Naive thymus-derived CD8-positive, alpha-beta T cell (primary cell): ENCODE measurements around the gene C6. TPM values are rescaled to one million over a fixed set of nuclear protein-coding genes. Genes with fewer than 3 reads are reported as not detected.
"Not testable (repeated sequence)": the region's sequence is repeated elsewhere in the genome, so short reads cannot be mapped to it uniquely, and the experiment has no call there.

Source experiments
- ATAC-seq, 2 donors: fragments of 150-1000 bp; cut with Tn5 transposase in 1 of 2; sonication (Bioruptor Pico), chemical (Tn5 transposase) in 1 of 2; 1 replicate in 1 of 2; 2 replicates in 1 of 2; pipeline ENCODE4 v1.10.0; 2021; ENCODE audit warnings: mild to moderate bottlenecking in 2 of 2, moderate library complexity in 2 of 2
- POLR2A ChIA-PET: fragments of 350-600 bp; sonication (Branson Sonifier 250); formaldehyde crosslinking; loops from one replicate; lab custom pipeline; 2021; ENCODE audit warnings: antibody characterized with exemption; lab: Charles Lee
- DNase-seq, 10 donors: peaks; one replicate each; pipeline versions ENCODE4 v3.0.0 to v3.0.0-alpha.2; 2020 to 2022
- H3K27ac Mint-ChIP-seq, 10 donors: one replicate each; pipeline ENCODE4 v1.8.0; 2020 to 2022; ENCODE audit warnings: mild to moderate bottlenecking in 10 of 10, mixed read lengths in 10 of 10, moderate library complexity in 4 of 10, inconsistent platforms in 1 of 10
- H3K27me3 Mint-ChIP-seq, 5 donors: one replicate each; pipeline ENCODE4 v1.8.0; 2021 to 2022; ENCODE audit warnings: mixed read lengths in 5 of 5
- H3K36me3 Mint-ChIP-seq, 3 donors: one replicate each; pipeline ENCODE4 v1.8.0; 2020 to 2022; ENCODE audit warnings: mixed read lengths in 3 of 3, mild to moderate bottlenecking in 2 of 3, inconsistent platforms in 1 of 3
- H3K4me1 Mint-ChIP-seq, 4 donors: one replicate each; pipeline ENCODE4 v1.8.0; 2021 to 2022; ENCODE audit warnings: mixed read lengths in 4 of 4
- H3K4me3 Mint-ChIP-seq, 10 donors: one replicate each; pipeline ENCODE4 v1.8.0; 2020 to 2022; ENCODE audit warnings: mild to moderate bottlenecking in 10 of 10, mixed read lengths in 10 of 10, moderate library complexity in 6 of 10, inconsistent platforms in 1 of 10
- H3K9me3 Mint-ChIP-seq, 9 donors: one replicate each; pipeline ENCODE4 v1.8.0; 2020 to 2022; ENCODE audit warnings: mixed read lengths in 9 of 9, mild to moderate bottlenecking in 3 of 9, inconsistent platforms in 1 of 9, moderate library complexity in 1 of 9
- polyA plus RNA-seq, 3 donors: library from polyadenylated mRNA; unstranded; fragments of 300-500 nt; fragmentation: Illumina TruSeq; gene quantifications; one replicate each; pipeline ENCODE4 v1.2.3, GENCODE V29; 2021
- total RNA-seq, 8 experiments: library from RNA in 2 of 8; stranded (reverse) in 2 of 8; gene quantifications; one replicate each; pipeline ENCODE4 v1.2.3 and lab custom pipeline; 2021 to 2026

The C6 gene
- total RNA-seq (not detected), polyA plus RNA-seq (not detected), total RNA-seq (lab: John Stamatoyannopoulos, UW) (0 to 0.08 (median 0) reads per million in 6 experiments)

GRCh38 chr5:41213340-41213739, at the start of gene C6:
TSS of gene C6 (minus strand) at chr5:41213532. CDS start at chr5:41203230, 10,302 bp downstream.
- Mint-ChIP-seq H3K36me3 (no peaks in the 10 kb centered on the region), H3K27ac (no peak within 1 kb of the TSS), H3K27me3 (peaks cover 0 to 3% (median 0%) of the 10 kb centered on the region in 5 donors), H3K4me1 (no peaks in the 10 kb centered on the region), H3K4me3 (no peak within 1 kb of the TSS), H3K9me3 (peaks cover 0 to 16% (median 3%) of the 10 kb centered on the region in 9 donors)
- DNase-seq, result no peak
- POLR2A ChIA-PET, result no interaction called here
- ATAC-seq, result no peak

- no peak for ATAC-seq
- POLR2A ChIA-PET, result no interaction called here
- Mint-ChIP-seq H3K36me3 (peaks cover 0 to 4% (median 0%) of the 10 kb centered on the region in 3 donors), H3K9me3 (peaks cover 0 to 7% (median 4%) of the 10 kb centered on the region in 9 donors), H3K4me1 (no peaks in the 10 kb centered on the region), H3K27ac (no peak overlapping the region), H3K27me3 (peaks cover 0 to 2% (median 0%) of the 10 kb centered on the region in 5 donors), H3K4me3 (no peak overlapping the region)
- no peak for DNase-seq
These were observed 43.1 kb upstream of the C6 start for GRCh38 chr5:41256400-41256799.

GRCh38 chr5:41253109-41253508, 39.8 kb upstream of the C6 start:
- Mint-ChIP-seq H3K27me3 (no peaks in the 10 kb centered on the region), H3K9me3 (peaks cover 0 to 8% (median 4%) of the 10 kb centered on the region in 9 donors), H3K4me3 (no peak overlapping the region)

GRCh38 chr5:41252036-41252435, 38.7 kb upstream of the C6 start:
- Mint-ChIP-seq H3K4me3 (no peak overlapping the region), H3K27me3 (no peaks in the 10 kb centered on the region), H3K4me1 (no peaks in the 10 kb centered on the region), H3K9me3 (peaks cover 0 to 9% (median under 1%) of the 10 kb centered on the region in 9 donors), H3K36me3 (peaks cover 0 to 4% (median 0%) of the 10 kb centered on the region in 3 donors), H3K27ac (no peak overlapping the region)
- DNase-seq, result no peak
- POLR2A ChIA-PET, result no interaction called here
- ATAC-seq, result no peak

More at GRCh38 chr5:41253109-41253508, 39.8 kb upstream of the C6 start:
- Mint-ChIP-seq H3K4me1 (no peaks in the 10 kb centered on the region), H3K27ac (no peak overlapping the region), H3K36me3 (peaks cover 0 to 4% (median 0%) of the 10 kb centered on the region in 3 donors)
- POLR2A ChIA-PET, result no interaction called here
- no peak for DNase-seq
- no peak for ATAC-seq

GRCh38 chr5:41250351-41250987, 37.1 kb upstream of the C6 start:
- H3K4me1 Mint-ChIP-seq, result no peaks in the 10 kb centered on the region
- DNase-seq (no peak), ATAC-seq (no peak)
- H3K36me3 Mint-ChIP-seq, result peaks cover 0 to 1% (median 0%) of the 10 kb centered on the region in 3 donors
- POLR2A ChIA-PET, result no interaction called here
- H3K27ac Mint-ChIP-seq, result no peak overlapping the region
- H3K9me3 Mint-ChIP-seq, result peaks cover 0 to 5% (median under 1%) of the 10 kb centered on the region in 9 donors
- H3K4me3 Mint-ChIP-seq, result no peak overlapping the region
- H3K27me3 Mint-ChIP-seq, result no peaks in the 10 kb centered on the region

GRCh38 chr5:41247135-41247534, 33.8 kb upstream of the C6 start:
- Mint-ChIP-seq H3K9me3 (peaks cover 0 to 5% (median 3%) of the 10 kb centered on the region in 9 donors), H3K4me3 (no peak overlapping the region), H3K36me3 (no peaks in the 10 kb centered on the region), H3K27ac (no peak overlapping the region), H3K27me3 (no peaks in the 10 kb centered on the region), H3K4me1 (no peaks in the 10 kb centered on the region)
- no peak for ATAC-seq
- no peak for DNase-seq
- POLR2A ChIA-PET, result no interaction called here

GRCh38 chr5:41246376-41246775, 33.0 kb upstream of the C6 start:
- no peaks in the 10 kb centered on the region for H3K27me3 Mint-ChIP-seq
- no peaks in the 10 kb centered on the region for H3K36me3 Mint-ChIP-seq
- ATAC-seq (no peak), DNase-seq (no peak)
- H3K9me3 Mint-ChIP-seq, result peaks cover 0 to 7% (median 3%) of the 10 kb centered on the region in 9 donors
- H3K4me1 Mint-ChIP-seq, result no peaks in the 10 kb centered on the region
- H3K4me3 Mint-ChIP-seq, result no peak overlapping the region
- no peak overlapping the region for H3K27ac Mint-ChIP-seq
- POLR2A ChIA-PET, result no interaction called here

- POLR2A ChIA-PET, result no interaction called here
- ATAC-seq, result no peak
- DNase-seq, result no peak
- Mint-ChIP-seq H3K4me1 (no peaks in the 10 kb centered on the region), H3K4me3 (no peak overlapping the region), H3K27me3 (no peaks in the 10 kb centered on the region), H3K36me3 (no peaks in the 10 kb centered on the region), H3K27ac (no peak overlapping the region), H3K9me3 (peaks cover 0 to 13% (median 5%) of the 10 kb centered on the region in 9 donors)
These were observed 30.2 kb upstream of the C6 start for GRCh38 chr5:41243558-41243957.

GRCh38 chr5:41240985-41241384, 27.7 kb upstream of the C6 start:
- no peak overlapping the region for H3K27ac Mint-ChIP-seq
- H3K9me3 Mint-ChIP-seq, result peaks cover 0 to 20% (median 9%) of the 10 kb centered on the region in 9 donors
- H3K4me3 Mint-ChIP-seq, result no peak overlapping the region
- no peaks in the 10 kb centered on the region for H3K27me3 Mint-ChIP-seq
- H3K4me1 Mint-ChIP-seq, result no peaks in the 10 kb centered on the region
- ATAC-seq, result no peak
- POLR2A ChIA-PET, result no interaction called here
- no peak for DNase-seq
- no peaks in the 10 kb centered on the region for H3K36me3 Mint-ChIP-seq

GRCh38 chr5:41240390-41240789, 27.1 kb upstream of the C6 start:
- Mint-ChIP-seq H3K4me3 (no peak overlapping the region), H3K27ac (no peak overlapping the region), H3K36me3 (no peaks in the 10 kb centered on the region), H3K4me1 (no peaks in the 10 kb centered on the region), H3K27me3 (no peaks in the 10 kb centered on the region), H3K9me3 (peaks cover 0 to 20% (median 9%) of the 10 kb centered on the region in 9 donors)
- no peak for DNase-seq
- ATAC-seq, result no peak
- POLR2A ChIA-PET, result no interaction called here

- peaks cover 0 to 6% (median 0%) of the 10 kb centered on the region in 3 donors for H3K36me3 Mint-ChIP-seq
- ATAC-seq (no peak), DNase-seq (no peak)
- H3K9me3 Mint-ChIP-seq, result peaks cover 12 to 49% (median 29%) of the 10 kb centered on the region in 9 donors
- H3K4me3 Mint-ChIP-seq, result no peak overlapping the region
- no peak overlapping the region for H3K27ac Mint-ChIP-seq
- H3K27me3 Mint-ChIP-seq, result no peaks in the 10 kb centered on the region
- POLR2A ChIA-PET, result no interaction called here
- no peaks in the 10 kb centered on the region for H3K4me1 Mint-ChIP-seq
These were observed 21.1 kb upstream of the C6 start for GRCh38 chr5:41234475-41234874.

GRCh38 chr5:41232797-41233196, 19.5 kb upstream of the C6 start:
- no peaks in the 10 kb centered on the region for H3K4me1 Mint-ChIP-seq
- no peak overlapping the region for H3K27ac Mint-ChIP-seq
- ATAC-seq (no peak), DNase-seq (no peak)
- H3K36me3 Mint-ChIP-seq, result peaks cover 0 to 6% (median 0%) of the 10 kb centered on the region in 3 donors
- H3K9me3 Mint-ChIP-seq, result peaks cover 20 to 53% (median 31%) of the 10 kb centered on the region in 9 donors
- no peak overlapping the region for H3K4me3 Mint-ChIP-seq
- no peaks in the 10 kb centered on the region for H3K27me3 Mint-ChIP-seq
- POLR2A ChIA-PET, result no interaction called here

- H3K27me3 Mint-ChIP-seq, DNase-seq, H3K4me3 Mint-ChIP-seq, POLR2A ChIA-PET, H3K36me3 Mint-ChIP-seq, H3K27ac Mint-ChIP-seq, H3K4me1 Mint-ChIP-seq, ATAC-seq: not testable (repeated sequence)
- peaks cover 28 to 67% (median 35%) of the 10 kb centered on the region in 9 donors for H3K9me3 Mint-ChIP-seq
These were observed 16.9 kb upstream of the C6 start for GRCh38 chr5:41230276-41230675.

GRCh38 chr5:41223962-41224361, 10.6 kb upstream of the C6 start:
- Mint-ChIP-seq H3K27me3 (no peaks in the 10 kb centered on the region), H3K4me1 (no peaks in the 10 kb centered on the region), H3K9me3 (peaks cover 5 to 25% (median 11%) of the 10 kb centered on the region in 9 donors), H3K36me3 (no peaks in the 10 kb centered on the region), H3K4me3 (no peak overlapping the region), H3K27ac (no peak overlapping the region)
- DNase-seq, result no peak
- no peak for ATAC-seq
- POLR2A ChIA-PET, result no interaction called here
